ENCODE results near the gene DNAJC3. TPM values are rescaled to one million over a fixed set of nuclear protein-coding genes. Genes with fewer than 3 reads are reported as not detected.
"Not testable (repeated sequence)": the region's sequence is repeated elsewhere in the genome, so short reads cannot be mapped to it uniquely, and the experiment has no call there.

Gene DNAJC3
- total RNA-seq, 1 donor from 2014 or later: 51.7 TPM

- Mint-ChIP-seq H3K27me3 (ENCODE audit: low read depth, unreplicated experiment) (no peaks in the 10 kb centered on the region), H3K27ac (ENCODE audit: unreplicated experiment) (no peak overlapping the region), H3K36me3 (ENCODE audit: low read depth, unreplicated experiment) (peaks cover 26% of the 10 kb centered on the region), H3K4me3 (ENCODE audit: unreplicated experiment) (no peak overlapping the region), H3K9me3 (ENCODE audit: unreplicated experiment) (no peaks in the 10 kb centered on the region), H3K4me1 (ENCODE audit: low read depth, unreplicated experiment) (peaks cover 24% of the 10 kb centered on the region)
- Histone ChIP-seq H2AFZ (ENCODE audit: low read depth, low read length) (no peak overlapping the region), H3K79me2 (ENCODE audit: insufficient read depth, low read length) (no peaks in the 10 kb centered on the region), H3K27ac (ENCODE audit: low read depth, low read length) (no peak overlapping the region), H3K4me1 (ENCODE audit: insufficient read depth, low read length) (peaks cover 17% of the 10 kb centered on the region), H3K36me3 (ENCODE audit: insufficient read depth, low read length) (peaks cover 14% of the 10 kb centered on the region), H3K4me2 (ENCODE audit: low read length) (no peak overlapping the region), H3K4me3 (ENCODE audit: insufficient read depth, low read depth, low read length) (no peak overlapping the region), H3K27me3 (ENCODE audit: insufficient read depth, low read length) (no peaks in the 10 kb centered on the region), H3K9me3 (ENCODE audit: insufficient read depth, low read depth, low read length) (no peaks in the 10 kb centered on the region), H3K9ac (ENCODE audit: low read length) (no peak overlapping the region), H4K20me1 (ENCODE audit: insufficient read depth, low read length) (peaks cover 8% of the 10 kb centered on the region)
- DNase-seq (ENCODE audit: low read depth): no peak
- FAIRE-seq: no peak
- no peak for TF ChIP-seq CTCF (IDR thresholded peaks at IDR 0.05; ENCODE audit: insufficient read depth, low read depth, low read length)
- TF ChIP-seq EZH2 (IDR thresholded peaks at IDR 0.05; ENCODE audit: insufficient read depth, low read length): no peak
These were observed 110.6 kb downstream of the DNAJC3 start for GRCh38 chr13:95787356-95788099.

- H3K4me1 ChIP-seq (ENCODE audit: insufficient read depth, low read length): peaks cover 17% of the 10 kb centered on the region
- peaks cover 14% of the 10 kb centered on the region for H3K36me3 ChIP-seq (ENCODE audit: insufficient read depth, low read length)
- TF ChIP-seq CTCF (IDR thresholded peaks at IDR 0.05; ENCODE audit: insufficient read depth, low read depth, low read length): no peak
- TF ChIP-seq EZH2 (IDR thresholded peaks at IDR 0.05; ENCODE audit: insufficient read depth, low read length): no peak
- H3K79me2 ChIP-seq (ENCODE audit: insufficient read depth, low read length): no peaks in the 10 kb centered on the region
- no peak overlapping the region for H3K27ac Mint-ChIP-seq (ENCODE audit: unreplicated experiment)
- no peak overlapping the region for H3K4me3 Mint-ChIP-seq (ENCODE audit: unreplicated experiment)
- H4K20me1 ChIP-seq (ENCODE audit: insufficient read depth, low read length): peaks cover 8% of the 10 kb centered on the region
- no peaks in the 10 kb centered on the region for H3K27me3 ChIP-seq (ENCODE audit: insufficient read depth, low read length)
- no peak overlapping the region for H3K27ac ChIP-seq (ENCODE audit: low read depth, low read length)
- no peak overlapping the region for H2AFZ ChIP-seq (ENCODE audit: low read depth, low read length)
- H3K4me3 ChIP-seq (ENCODE audit: insufficient read depth, low read depth, low read length): no peak overlapping the region
- H3K4me1 Mint-ChIP-seq (ENCODE audit: low read depth, unreplicated experiment): peaks cover 22% of the 10 kb centered on the region
- no peaks in the 10 kb centered on the region for H3K27me3 Mint-ChIP-seq (ENCODE audit: low read depth, unreplicated experiment)
- peaks cover 31% of the 10 kb centered on the region for H3K36me3 Mint-ChIP-seq (ENCODE audit: low read depth, unreplicated experiment)
- H3K9ac ChIP-seq (ENCODE audit: low read length): no peak overlapping the region
- no peak for DNase-seq (ENCODE audit: low read depth)
- no peaks in the 10 kb centered on the region for H3K9me3 ChIP-seq (ENCODE audit: insufficient read depth, low read depth, low read length)
- no peak for FAIRE-seq
- no peaks in the 10 kb centered on the region for H3K9me3 Mint-ChIP-seq (ENCODE audit: unreplicated experiment)
- no peak overlapping the region for H3K4me2 ChIP-seq (ENCODE audit: low read length)
These were observed 111.1 kb downstream of the DNAJC3 start for GRCh38 chr13:95788100-95788463.

- H3K9me3 ChIP-seq (ENCODE audit: insufficient read depth, low read depth, low read length); H2AFZ ChIP-seq (ENCODE audit: low read depth, low read length); H3K4me3 ChIP-seq (ENCODE audit: insufficient read depth, low read depth, low read length); H3K27ac Mint-ChIP-seq (ENCODE audit: unreplicated experiment); H3K4me3 Mint-ChIP-seq (ENCODE audit: unreplicated experiment); H3K27me3 ChIP-seq (ENCODE audit: insufficient read depth, low read length); H3K9me3 Mint-ChIP-seq (ENCODE audit: unreplicated experiment); FAIRE-seq; DNase-seq (ENCODE audit: low read depth); H4K20me1 ChIP-seq (ENCODE audit: insufficient read depth, low read length); H3K4me1 ChIP-seq (ENCODE audit: insufficient read depth, low read length); H3K27me3 Mint-ChIP-seq (ENCODE audit: low read depth, unreplicated experiment); H3K27ac ChIP-seq (ENCODE audit: low read depth, low read length); H3K9ac ChIP-seq (ENCODE audit: low read length); H3K4me2 ChIP-seq (ENCODE audit: low read length); H3K79me2 ChIP-seq (ENCODE audit: insufficient read depth, low read length): not testable (repeated sequence)
- peaks cover 18% of the 10 kb centered on the region for H3K36me3 ChIP-seq (ENCODE audit: insufficient read depth, low read length)
- Mint-ChIP-seq H3K36me3 (ENCODE audit: low read depth, unreplicated experiment) (peaks cover 38% of the 10 kb centered on the region), H3K4me1 (ENCODE audit: low read depth, unreplicated experiment) (peaks cover 11% of the 10 kb centered on the region)
These were observed 112.4 kb downstream of the DNAJC3 start for GRCh38 chr13:95789315-95789714.
